SK-N-SH treated with all-trans-retinoic acid at 6 μM for 48 hours (cell line): ENCODE data around the gene RABGAP1L.
"Not testable (repeated sequence)": the region's sequence is repeated elsewhere in the genome, so short reads cannot be mapped to it uniquely, and the experiment has no call there.

Source experiments
- ATAC-seq: fragments of 200-7000 bp; cut with Tn5 transposase; 3 replicates; pipeline ENCODE4 v1.9.1; 2020; ENCODE audit warnings: mild to moderate bottlenecking, moderate library complexity
- BACH2 ChIP-seq: fragments of 250-450 bp; sonication (Bioruptor Pico); IDR thresholded peaks from 2 replicates; pipeline ENCODE4 v1.9.0; 2021; ENCODE audit warnings: mild to moderate bottlenecking, borderline replicate concordance
- CREB5 ChIP-seq: fragments of 250-450 bp; sonication (Bioruptor Pico); IDR thresholded peaks from 2 replicates; pipeline ENCODE4 v1.5.1; 2020; ENCODE audit warnings: low read depth, mild to moderate bottlenecking, moderate library complexity
- CSDC2 ChIP-seq: fragments of 250-450 bp; sonication (Bioruptor Pico); IDR thresholded peaks from 2 replicates; pipeline ENCODE4 v1.5.0; 2020; ENCODE audit warnings: mild to moderate bottlenecking, moderate library complexity
- CSRNP3 ChIP-seq: fragments of 250-450 bp; sonication (Bioruptor Pico); IDR thresholded peaks from 2 replicates; pipeline ENCODE4 v1.5.1; 2021; ENCODE audit warnings: mild to moderate bottlenecking, moderate library complexity
- ESRRG ChIP-seq: fragments of 250-450 bp; sonication (Bioruptor Pico); IDR thresholded peaks from 2 replicates; pipeline ENCODE4 v1.6.1; 2021; ENCODE audit warnings: mild to moderate bottlenecking
- GLIS3 ChIP-seq: fragments of 250-450 bp; sonication (Bioruptor Pico); IDR thresholded peaks from 2 replicates; pipeline ENCODE4 v1.5.0; 2020; ENCODE audit warnings: mild to moderate bottlenecking, moderate library complexity
- ISL1 ChIP-seq: fragments of 250-450 bp; sonication (Bioruptor Pico); IDR thresholded peaks from 2 replicates; pipeline ENCODE4 v2.1.2; 2022; ENCODE audit warnings: mild to moderate bottlenecking, moderate library complexity
- OSR1 ChIP-seq: fragments of 250-450 bp; sonication (Bioruptor Pico); IDR thresholded peaks from 2 replicates; pipeline ENCODE4 v1.8.0; 2022; ENCODE audit warnings: moderate library complexity, mild to moderate bottlenecking, inconsistent platforms
- PATZ1 ChIP-seq: fragments of 250-450 bp; sonication (Bioruptor Pico); IDR thresholded peaks from 2 replicates; pipeline ENCODE4 v1.8.0; 2020; ENCODE audit warnings: mild to moderate bottlenecking, moderate library complexity, borderline replicate concordance
- PPARA ChIP-seq: fragments of 250-450 bp; sonication (Bioruptor Pico); IDR thresholded peaks from 2 replicates; pipeline ENCODE4 v1.5.0; 2020; ENCODE audit warnings: mild to moderate bottlenecking, borderline replicate concordance
- RARB ChIP-seq: fragments of 250-450 bp; sonication (Bioruptor Pico); IDR thresholded peaks from 2 replicates; pipeline ENCODE4 v1.8.0; 2021; ENCODE audit warnings: mild to moderate bottlenecking, moderate library complexity
- SNAI2 ChIP-seq: fragments of 250-450 bp; sonication (Bioruptor Pico); IDR thresholded peaks from 2 replicates; pipeline ENCODE4 v1.5.0; 2020; ENCODE audit warnings: mild to moderate bottlenecking, moderate library complexity
- TCF4 ChIP-seq: fragments of 250-450 bp; sonication (Bioruptor Pico); IDR thresholded peaks from 2 replicates; pipeline ENCODE4 v1.8.0; 2021; ENCODE audit warnings: mild to moderate bottlenecking, moderate library complexity, borderline replicate concordance
- TOX ChIP-seq: fragments of 250-450 bp; sonication (Bioruptor Pico); IDR thresholded peaks from 2 replicates; pipeline ENCODE4 v1.8.0; 2021; ENCODE audit warnings: mild to moderate bottlenecking, moderate library complexity, borderline replicate concordance
- ZFP3 ChIP-seq: fragments of 250-450 bp; sonication (Bioruptor Pico); IDR thresholded peaks from 2 replicates; pipeline ENCODE4 v1.5.0; 2020; ENCODE audit warnings: mild to moderate bottlenecking, moderate library complexity
- ZFP30 ChIP-seq: fragments of 450-650 bp; formaldehyde crosslinking; IDR thresholded peaks from 2 replicates; pipeline ENCODE4 v1.5.0; 2022; ENCODE audit warnings: mild to moderate bottlenecking, moderate library complexity
- ZNF565 ChIP-seq: fragments of 450-650 bp; formaldehyde crosslinking; conservative IDR thresholded peaks from 2 replicates; pipeline ENCODE4 v1.5.0; 2020; ENCODE audit warnings: low read depth, mild to moderate bottlenecking, moderate library complexity
- ZNF8 ChIP-seq: fragments of 450-650 bp; formaldehyde crosslinking; IDR thresholded peaks from 2 replicates; pipeline ENCODE4 v1.5.0; 2020; ENCODE audit warnings: mild to moderate bottlenecking, moderate library complexity
- TF ChIP-seq, protein P1 (sequence below): fragments of 250-450 bp; sonication (Bioruptor Pico); IDR thresholded peaks from 2 replicates; pipeline ENCODE4 v1.8.0; 2021; ENCODE audit warnings: low read depth, mild to moderate bottlenecking, moderate library complexity, borderline replicate concordance

The RABGAP1L gene

DNA sequence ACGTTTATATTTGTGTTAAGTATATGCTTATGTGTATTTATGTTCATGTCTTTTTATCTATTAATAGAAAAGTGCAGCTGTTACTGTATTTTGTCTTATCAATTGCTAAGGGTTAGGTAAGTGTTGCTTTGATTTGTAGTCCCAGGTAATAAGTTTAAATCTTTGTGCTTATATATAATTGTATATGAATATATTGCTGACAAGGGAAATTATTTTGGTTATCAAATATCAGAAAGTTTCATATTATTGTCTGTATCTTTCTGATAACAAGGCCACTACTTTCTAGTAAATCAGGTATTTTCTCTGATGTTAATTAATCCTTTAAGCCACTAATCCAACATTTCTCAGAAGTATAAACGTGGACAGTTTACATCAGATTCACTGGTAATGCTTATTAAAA, 309.7 kb downstream of the RABGAP1L start:
- no peak for ATAC-seq
- no peak for TF ChIP-seq PATZ1 (CRISPR knock-in tag)

DNA sequence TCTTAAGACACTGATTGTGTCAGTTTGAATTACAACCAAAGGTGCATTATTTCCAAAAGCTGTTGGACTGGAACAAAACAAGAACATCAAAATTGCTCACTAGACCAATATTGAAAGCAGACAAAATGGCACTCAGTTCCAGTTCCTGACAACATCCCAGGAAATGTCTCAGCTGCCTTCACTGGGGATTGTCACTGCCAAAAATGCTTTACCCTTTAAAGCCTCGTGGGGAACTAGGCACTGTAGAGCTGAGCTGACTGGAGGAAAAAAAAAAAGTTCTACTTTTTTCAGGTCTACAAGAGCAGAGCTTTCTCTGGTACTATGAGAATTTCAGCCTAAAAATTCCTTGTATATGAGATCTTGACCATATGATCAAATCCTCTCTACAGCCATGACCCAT, 310.4 kb downstream of the RABGAP1L start:
- TF ChIP-seq PATZ1 (CRISPR knock-in tag) = no peak
- TF ChIP-seq ZNF565 = no peak
- TF ChIP-seq BACH2 (CRISPR knock-in tag) = no peak
- TF ChIP-seq CSDC2 (CRISPR knock-in tag) = no peak
- TF ChIP-seq TCF4 = no peak
- no peak for TF ChIP-seq CREB5 (CRISPR knock-in tag)
- ATAC-seq = no peak

GRCh38 chr1:174479281-174479680, 320.0 kb downstream of the RABGAP1L start:
- ATAC-seq = no peak
- TF ChIP-seq ISL1 (CRISPR knock-in tag) (no peak), TCF4 (no peak), PPARA (CRISPR knock-in tag) (no peak), ZNF8 (CRISPR knock-in tag) (no peak), ZFP30 (CRISPR knock-in tag) (no peak), OSR1 (no peak), RARB (no peak)

GRCh38 chr1:174480324-174480723, 321.0 kb downstream of the RABGAP1L start:
- no peak for TF ChIP-seq PPARA (CRISPR knock-in tag)
- TF ChIP-seq TCF4 = no peak
- TF ChIP-seq CSDC2 (CRISPR knock-in tag) = no peak
- TF ChIP-seq ESRRG (CRISPR knock-in tag) = no peak
- no peak for TF ChIP-seq GLIS3 (CRISPR knock-in tag)
- TF ChIP-seq, protein P1, sequence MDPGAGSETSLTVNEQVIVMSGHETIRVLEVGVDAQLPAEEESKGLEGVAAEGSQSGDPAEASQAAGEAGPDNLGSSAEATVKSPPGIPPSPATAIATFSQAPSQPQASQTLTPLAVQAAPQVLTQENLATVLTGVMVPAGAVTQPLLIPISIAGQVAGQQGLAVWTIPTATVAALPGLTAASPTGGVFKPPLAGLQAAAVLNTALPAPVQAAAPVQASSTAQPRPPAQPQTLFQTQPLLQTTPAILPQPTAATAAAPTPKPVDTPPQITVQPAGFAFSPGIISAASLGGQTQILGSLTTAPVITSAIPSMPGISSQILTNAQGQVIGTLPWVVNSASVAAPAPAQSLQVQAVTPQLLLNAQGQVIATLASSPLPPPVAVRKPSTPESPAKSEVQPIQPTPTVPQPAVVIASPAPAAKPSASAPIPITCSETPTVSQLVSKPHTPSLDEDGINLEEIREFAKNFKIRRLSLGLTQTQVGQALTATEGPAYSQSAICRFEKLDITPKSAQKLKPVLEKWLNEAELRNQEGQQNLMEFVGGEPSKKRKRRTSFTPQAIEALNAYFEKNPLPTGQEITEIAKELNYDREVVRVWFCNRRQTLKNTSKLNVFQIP = no peak
- TF ChIP-seq ZFP30 (CRISPR knock-in tag) = no peak
- TF ChIP-seq RARB = no peak
- TF ChIP-seq BACH2 (CRISPR knock-in tag) = no peak
- TF ChIP-seq CSRNP3 (CRISPR knock-in tag) = no peak
- no peak for TF ChIP-seq TOX
- no peak for TF ChIP-seq ZNF8 (CRISPR knock-in tag)
- ATAC-seq = no peak

- no peak for TF ChIP-seq ZFP3
- no peak for ATAC-seq
Observed at GRCh38 chr1:174491606-174492005, 332.3 kb downstream of the RABGAP1L start.

DNA sequence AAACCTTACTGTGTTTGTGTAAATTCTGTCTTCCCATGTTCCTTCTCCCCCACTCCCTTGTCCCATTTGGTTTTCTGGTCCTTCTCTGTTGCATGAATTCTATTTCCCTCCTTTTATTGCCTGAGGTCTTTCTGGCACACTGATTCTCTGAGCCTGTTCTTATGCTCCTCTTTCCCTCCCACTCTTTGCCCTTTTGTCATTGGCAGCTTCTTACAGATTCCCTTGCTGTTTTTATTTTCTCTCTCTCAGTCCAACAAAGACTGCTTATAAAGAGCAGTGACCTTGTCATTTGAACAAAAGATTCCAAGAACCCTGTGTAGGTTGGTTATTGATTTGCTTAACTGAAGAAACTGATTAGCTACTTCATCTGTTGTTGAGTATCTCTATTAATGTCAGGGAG, 338.2 kb downstream of the RABGAP1L start:
- no peak for TF ChIP-seq RARB
- TF ChIP-seq SNAI2 (CRISPR knock-in tag) = no peak
- TF ChIP-seq GLIS3 (CRISPR knock-in tag) = no peak
- TF ChIP-seq PATZ1 (CRISPR knock-in tag) = no peak
- TF ChIP-seq PPARA (CRISPR knock-in tag) = no peak
- TF ChIP-seq CSRNP3 (CRISPR knock-in tag) = no peak
- TF ChIP-seq TCF4 = no peak
- no peak for ATAC-seq

- not testable (repeated sequence) for ATAC-seq
Observed at GRCh38 chr1:174516755-174517154, 357.4 kb downstream of the RABGAP1L start.
